ENCODE data around the gene CST9. TPM values are rescaled to one million over a fixed set of nuclear protein-coding genes. Genes with fewer than 3 reads are reported as not detected.
"Not testable (repeated sequence)": the region's sequence is repeated elsewhere in the genome, so short reads cannot be mapped to it uniquely, and the experiment has no call there.

The CST9 gene
- total and polyA plus RNA-seq, 2 of the 8 experiments (the other 6 are each of a cell fraction or from before 2014, with no cell fraction given) = 0.05 to 0.19 TPM

DNA sequence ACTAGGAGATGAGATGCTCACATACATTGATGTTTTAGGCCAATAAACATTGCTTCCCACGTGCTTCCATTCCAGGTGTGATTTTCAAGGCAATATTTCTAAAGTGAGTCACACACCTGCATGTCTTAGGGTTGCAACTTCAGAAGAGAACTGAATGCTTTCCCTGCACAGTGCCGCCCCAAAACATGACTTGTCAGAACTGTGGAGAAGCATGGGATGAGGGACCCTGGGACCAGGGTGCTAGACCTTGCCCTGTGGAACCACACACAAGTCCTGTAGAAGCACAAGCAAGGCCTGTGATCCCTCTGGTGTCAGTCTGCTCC, 30.0 kb upstream of the CST9 start:
- not testable (repeated sequence) for FAIRE-seq

More for the DNA sequence above, 30.0 kb upstream of the CST9 start:
- H2BK12ac ChIP-seq (ENCODE audit: low read depth, low read length); H3K18ac ChIP-seq (ENCODE audit: extremely low read depth, low read length); H3K79me2 ChIP-seq (ENCODE audit: control insufficient read depth in 1 of 2, insufficient read depth in 2 of 2, low read length in 2 of 2); H4K20me1 ChIP-seq (replicated peaks in 1 of 2; ENCODE audit: control insufficient read depth in 1 of 2, insufficient read depth in 2 of 2, low read length in 2 of 2); H3K23ac ChIP-seq (ENCODE audit: insufficient read length); H3K4me3 ChIP-seq (ENCODE audit: extremely low read depth in 1 of 4, insufficient read depth in 2 of 4, low read depth in 3 of 4, low read length in 4 of 4); H4K5ac ChIP-seq (ENCODE audit: insufficient read length, low read depth, low read length); H2BK5ac ChIP-seq (ENCODE audit: low read depth, low read length); H2BK20ac ChIP-seq (ENCODE audit: low read length); H2BK15ac ChIP-seq (ENCODE audit: low read length); H4K8ac ChIP-seq (ENCODE audit: extremely low read depth, insufficient read depth, low read length); H3K56ac ChIP-seq (replicated peaks; ENCODE audit: insufficient read length, low read depth, low read length); H3K79me1 ChIP-seq (ENCODE audit: low read depth, low read length); H4K91ac ChIP-seq (replicated peaks; ENCODE audit: insufficient read length, low read length); DNase-seq (ENCODE audit: low read depth in 1 of 2, low spot score in 2 of 2); H3K27ac ChIP-seq (ENCODE audit: low read depth, low read length); H2AK5ac ChIP-seq (ENCODE audit: low read depth, low read length); H3K27me3 ChIP-seq (replicated peaks in 1 of 4; ENCODE audit: control insufficient read depth in 3 of 4, extremely low read depth in 1 of 4, insufficient read depth in 3 of 4, low read length in 3 of 4); H3K23me2 ChIP-seq (ENCODE audit: low read depth, low read length); H3K9ac ChIP-seq (replicated peaks in 1 of 4; ENCODE audit: extremely low read depth in 1 of 4, low read depth in 3 of 4, low read length in 3 of 4); H3K4me2 ChIP-seq (ENCODE audit: insufficient read depth in 1 of 2, low read depth in 2 of 2, low read length in 2 of 2); POLR2A ChIA-PET (ENCODE audit: partially characterized antibody); H3K14ac ChIP-seq (ENCODE audit: insufficient read length); CTCF ChIA-PET (ENCODE audit: partially characterized antibody); H3K36me3 ChIP-seq (ENCODE audit: control insufficient read depth in 2 of 4, insufficient read depth in 4 of 4, low read length in 3 of 4); H2BK120ac ChIP-seq (replicated peaks; ENCODE audit: low read depth, low read length); H2AFZ ChIP-seq (ENCODE audit: low read length); H3K9me3 ChIP-seq (ENCODE audit: insufficient read depth in 2 of 2, low read depth in 1 of 2, low read length in 1 of 2); H3K4ac ChIP-seq (replicated peaks; ENCODE audit: insufficient read length, low read depth, low read length): not testable (repeated sequence)
- WGBS, 2 experiments (ENCODE audit: extremely low coverage in 1 of 2, insufficient coverage in 1 of 2, insufficient read length in 1 of 2, insufficient replicate concordance in 2 of 2, low coverage in 1 of 2, low lambda C conversion rate in 2 of 2, missing lambda C conversion rate in 1 of 2) = 78% methylated on average over 1 of the region's 2 CpGs; no CpG with 5 or more reads in 1 of the 2 experiments
- H3K4me1 ChIP-seq (replicated peaks in 1 of 4; ENCODE audit: control insufficient read depth in 3 of 4, insufficient read depth in 4 of 4, low read length in 3 of 4) = peaks cover 0 to 12% (median 4%) of the 10 kb centered on the region in 4 experiments; a peak in 5 of 7 replicates
